Breast epithelium (tissue), 3 donors: ENCODE results near the gene UIMC1.

Source experiments
- POLR2A ChIP-seq: fragments of 450-650 bp; IDR thresholded peaks from one replicate; pipeline ENCODE4 v1.6.1; 2016; ENCODE audit warnings: antibody characterized with exemption, mild to moderate bottlenecking, moderate library complexity
- TF ChIP-seq, protein P1 (sequence below), 3 donors: fragments of 450-650 bp; IDR thresholded peaks; one replicate each; pipeline ENCODE4 v1.5.1; 2016 to 2017; ENCODE audit warnings: antibody characterized with exemption in 3 of 3, mild to moderate bottlenecking in 3 of 3, moderate library complexity in 3 of 3

GRCh38 chr5:177045631-177046030, 39.1 kb upstream of the UIMC1 start:
- TF ChIP-seq, protein P1, sequence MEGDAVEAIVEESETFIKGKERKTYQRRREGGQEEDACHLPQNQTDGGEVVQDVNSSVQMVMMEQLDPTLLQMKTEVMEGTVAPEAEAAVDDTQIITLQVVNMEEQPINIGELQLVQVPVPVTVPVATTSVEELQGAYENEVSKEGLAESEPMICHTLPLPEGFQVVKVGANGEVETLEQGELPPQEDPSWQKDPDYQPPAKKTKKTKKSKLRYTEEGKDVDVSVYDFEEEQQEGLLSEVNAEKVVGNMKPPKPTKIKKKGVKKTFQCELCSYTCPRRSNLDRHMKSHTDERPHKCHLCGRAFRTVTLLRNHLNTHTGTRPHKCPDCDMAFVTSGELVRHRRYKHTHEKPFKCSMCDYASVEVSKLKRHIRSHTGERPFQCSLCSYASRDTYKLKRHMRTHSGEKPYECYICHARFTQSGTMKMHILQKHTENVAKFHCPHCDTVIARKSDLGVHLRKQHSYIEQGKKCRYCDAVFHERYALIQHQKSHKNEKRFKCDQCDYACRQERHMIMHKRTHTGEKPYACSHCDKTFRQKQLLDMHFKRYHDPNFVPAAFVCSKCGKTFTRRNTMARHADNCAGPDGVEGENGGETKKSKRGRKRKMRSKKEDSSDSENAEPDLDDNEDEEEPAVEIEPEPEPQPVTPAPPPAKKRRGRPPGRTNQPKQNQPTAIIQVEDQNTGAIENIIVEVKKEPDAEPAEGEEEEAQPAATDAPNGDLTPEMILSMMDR (IDR thresholded peaks at IDR 0.05): no peak
- no peak for TF ChIP-seq POLR2A
